ENCODE measurements around the gene KRAS.

The KRAS gene

GRCh38 chr12:25284024-25284423 is 33.3 kb upstream of the KRAS start:
- no peak for DNase-seq (ENCODE audit: low spot score)

GRCh38 chr12:25283006-25283405 is 32.3 kb upstream of the KRAS start:
- TF ChIP-seq, protein P1, sequence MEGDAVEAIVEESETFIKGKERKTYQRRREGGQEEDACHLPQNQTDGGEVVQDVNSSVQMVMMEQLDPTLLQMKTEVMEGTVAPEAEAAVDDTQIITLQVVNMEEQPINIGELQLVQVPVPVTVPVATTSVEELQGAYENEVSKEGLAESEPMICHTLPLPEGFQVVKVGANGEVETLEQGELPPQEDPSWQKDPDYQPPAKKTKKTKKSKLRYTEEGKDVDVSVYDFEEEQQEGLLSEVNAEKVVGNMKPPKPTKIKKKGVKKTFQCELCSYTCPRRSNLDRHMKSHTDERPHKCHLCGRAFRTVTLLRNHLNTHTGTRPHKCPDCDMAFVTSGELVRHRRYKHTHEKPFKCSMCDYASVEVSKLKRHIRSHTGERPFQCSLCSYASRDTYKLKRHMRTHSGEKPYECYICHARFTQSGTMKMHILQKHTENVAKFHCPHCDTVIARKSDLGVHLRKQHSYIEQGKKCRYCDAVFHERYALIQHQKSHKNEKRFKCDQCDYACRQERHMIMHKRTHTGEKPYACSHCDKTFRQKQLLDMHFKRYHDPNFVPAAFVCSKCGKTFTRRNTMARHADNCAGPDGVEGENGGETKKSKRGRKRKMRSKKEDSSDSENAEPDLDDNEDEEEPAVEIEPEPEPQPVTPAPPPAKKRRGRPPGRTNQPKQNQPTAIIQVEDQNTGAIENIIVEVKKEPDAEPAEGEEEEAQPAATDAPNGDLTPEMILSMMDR (IDR thresholded peaks at IDR 0.05; ENCODE audit: extremely low read depth, missing control alignments), result no peak
- DNase-seq (ENCODE audit: low spot score), result no peak

More at GRCh38 chr12:25284024-25284423, 33.3 kb upstream of the KRAS start:
- TF ChIP-seq, protein P1 (IDR thresholded peaks at IDR 0.05; ENCODE audit: extremely low read depth, missing control alignments), result no peak

GRCh38 chr12:25280082-25280481 is 29.4 kb upstream of the KRAS start:
- no peak for DNase-seq (ENCODE audit: low spot score)
- TF ChIP-seq, protein P1 (IDR thresholded peaks at IDR 0.05; ENCODE audit: extremely low read depth, missing control alignments), result no peak

GRCh38 chr12:25278269-25278668 is 27.5 kb upstream of the KRAS start:
- no peak for DNase-seq (ENCODE audit: low spot score)
- TF ChIP-seq, protein P1 (IDR thresholded peaks at IDR 0.05; ENCODE audit: extremely low read depth, missing control alignments), result no peak

GRCh38 chr12:25276199-25276937 is 25.6 kb upstream of the KRAS start:
- no peak for DNase-seq (ENCODE audit: low spot score)
- TF ChIP-seq, protein P1 (IDR thresholded peaks at IDR 0.05; ENCODE audit: extremely low read depth, missing control alignments), result no peak

DNA sequence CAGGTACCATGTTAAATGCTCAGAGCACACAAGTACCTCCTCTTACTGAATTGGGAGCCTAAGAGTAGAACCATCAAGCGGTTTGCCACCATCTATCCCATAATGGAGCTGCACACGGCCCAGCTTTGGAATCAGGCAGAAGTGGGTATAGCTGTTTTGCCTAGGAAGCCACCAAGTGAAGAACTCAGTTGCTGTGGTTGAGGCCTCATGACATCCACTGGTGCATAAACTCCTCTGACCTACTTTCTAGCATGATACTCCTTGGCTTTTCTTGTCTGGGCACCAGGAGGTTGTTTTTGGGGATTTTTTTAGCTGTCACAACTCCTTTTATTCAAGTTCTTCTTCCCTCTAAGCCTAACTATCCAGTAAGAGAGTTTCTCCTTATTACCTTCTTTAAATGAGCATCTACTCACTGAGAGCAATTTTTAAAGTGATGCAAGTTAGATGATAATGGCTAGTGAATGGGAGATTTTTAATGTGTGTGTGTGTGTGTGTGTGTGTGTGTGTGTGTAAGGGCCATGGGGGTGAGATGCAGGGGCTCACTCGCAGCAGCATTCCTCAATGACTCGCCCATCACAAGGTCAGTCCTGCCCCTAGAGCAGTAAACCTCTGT is 20.9 kb upstream of the KRAS start:
- TF ChIP-seq, protein P1 (IDR thresholded peaks at IDR 0.05; ENCODE audit: extremely low read depth, missing control alignments), result no peak
- no peak for DNase-seq (ENCODE audit: low spot score)

GRCh38 chr12:25269701-25270100 is 19.0 kb upstream of the KRAS start:
- DNase-seq (ENCODE audit: low spot score), result no peak
- TF ChIP-seq, protein P1 (IDR thresholded peaks at IDR 0.05; ENCODE audit: extremely low read depth, missing control alignments), result no peak
